ENCODE measurements around the gene FAM111B.

- TF ChIP-seq CTCF (IDR thresholded peaks at IDR 0.05; ENCODE audit: low read depth, low read length, missing input control) (no peak), ATF3 (IDR thresholded peaks at IDR 0.05) (no peak), ZBTB33 (IDR thresholded peaks at IDR 0.05) (no peak), NR2F2 (IDR thresholded peaks at IDR 0.05) (no peak), GABPA (IDR thresholded peaks at IDR 0.05 in 1 of 2, conservative IDR thresholded peaks at IDR 0.05 in 1 of 2) (no peak), RXRA (IDR thresholded peaks at IDR 0.05) (no peak)
Observed at GRCh38 chr11:59144096-59144495, 37.1 kb downstream of the FAM111B start.

Data from liver (tissue), 3 donors.